Measurements from ENCODE around the gene P2RX5. TPM values are rescaled to one million over a fixed set of nuclear protein-coding genes. Genes with fewer than 3 reads are reported as not detected.

The P2RX5 gene
- total RNA-seq, 6 donors from 2014 or later: 0.46 to 15.7 (median 2.5) TPM; not detected in 1

GRCh38 chr17:3695129-3695722, 729 bp downstream of the P2RX5 start:
- 0 to 23% methylated on average over 1 to 15 of the region's 17 CpGs for WGBS, 2 donors
- Histone ChIP-seq H3K27me3 (peaks cover 0 to 20% (median 7%) of the 10 kb centered on the region in 4 donors), H3K27ac (peak overlapping the region in 1 of 4 donors; percentile 35), H3K9me3 (peaks cover 0 to 10% (median 5%) of the 10 kb centered on the region in 4 donors), H3K36me3 (no peaks in the 10 kb centered on the region), H3K4me3 (peak overlapping the region in 3 of 4 donors; percentile 42 to 59 (median 54)), H3K4me1 (peaks cover 15 to 22% (median 18%) of the 10 kb centered on the region in 4 donors)
- peak in 1 of 2 donors; percentile 16 for ATAC-seq (ENCODE audit: low FRiP score in 2 of 2)
- peak in 1 of 2 donors; percentile 63 for DNase-seq
- no peak for TF ChIP-seq EP300 (IDR thresholded peaks at IDR 0.05)
- TF ChIP-seq, protein P1, sequence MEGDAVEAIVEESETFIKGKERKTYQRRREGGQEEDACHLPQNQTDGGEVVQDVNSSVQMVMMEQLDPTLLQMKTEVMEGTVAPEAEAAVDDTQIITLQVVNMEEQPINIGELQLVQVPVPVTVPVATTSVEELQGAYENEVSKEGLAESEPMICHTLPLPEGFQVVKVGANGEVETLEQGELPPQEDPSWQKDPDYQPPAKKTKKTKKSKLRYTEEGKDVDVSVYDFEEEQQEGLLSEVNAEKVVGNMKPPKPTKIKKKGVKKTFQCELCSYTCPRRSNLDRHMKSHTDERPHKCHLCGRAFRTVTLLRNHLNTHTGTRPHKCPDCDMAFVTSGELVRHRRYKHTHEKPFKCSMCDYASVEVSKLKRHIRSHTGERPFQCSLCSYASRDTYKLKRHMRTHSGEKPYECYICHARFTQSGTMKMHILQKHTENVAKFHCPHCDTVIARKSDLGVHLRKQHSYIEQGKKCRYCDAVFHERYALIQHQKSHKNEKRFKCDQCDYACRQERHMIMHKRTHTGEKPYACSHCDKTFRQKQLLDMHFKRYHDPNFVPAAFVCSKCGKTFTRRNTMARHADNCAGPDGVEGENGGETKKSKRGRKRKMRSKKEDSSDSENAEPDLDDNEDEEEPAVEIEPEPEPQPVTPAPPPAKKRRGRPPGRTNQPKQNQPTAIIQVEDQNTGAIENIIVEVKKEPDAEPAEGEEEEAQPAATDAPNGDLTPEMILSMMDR (IDR thresholded peaks at IDR 0.05): no peak
- no peak for TF ChIP-seq POLR2A (IDR thresholded peaks at IDR 0.05)
- TF ChIP-seq POLR2AphosphoS5 (IDR thresholded peaks at IDR 0.05): no peak

DNA sequence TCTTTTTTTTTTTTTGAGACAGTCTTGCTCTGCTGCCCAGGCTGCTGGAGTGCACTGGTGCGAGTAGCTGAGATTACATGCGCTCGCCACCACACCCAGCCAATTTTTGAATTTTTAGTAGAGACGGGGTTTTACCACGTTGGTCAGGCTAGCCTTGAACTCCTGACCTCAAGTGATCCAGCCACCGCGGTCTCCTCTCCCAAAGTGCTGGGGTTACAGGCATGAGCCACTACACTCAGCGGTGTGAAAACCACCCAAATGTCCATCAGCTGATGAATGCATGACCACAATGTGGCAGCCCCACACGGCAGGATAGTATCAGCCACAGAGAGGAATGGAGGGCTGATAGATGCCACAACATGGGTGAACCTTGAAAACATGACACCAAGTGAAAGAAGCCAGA, 2.1 kb downstream of the P2RX5 start:
- ATAC-seq (ENCODE audit: low FRiP score in 2 of 2): no peak
- Histone ChIP-seq H3K27ac (no peak overlapping the region), H3K4me3 (no peak overlapping the region), H3K36me3 (no peaks in the 10 kb centered on the region), H3K27me3 (peaks cover 0 to 20% (median 7%) of the 10 kb centered on the region in 4 donors), H3K4me1 (peaks cover 15 to 22% (median 18%) of the 10 kb centered on the region in 4 donors), H3K9me3 (peaks cover 0 to 10% (median 5%) of the 10 kb centered on the region in 4 donors)
- WGBS, 2 donors: 72 to 75% methylated on average over 9 of the region's 9 CpGs
- TF ChIP-seq POLR2A (IDR thresholded peaks at IDR 0.05) (no peak), EP300 (IDR thresholded peaks at IDR 0.05) (no peak), POLR2AphosphoS5 (IDR thresholded peaks at IDR 0.05) (no peak)
- TF ChIP-seq, protein P1 (IDR thresholded peaks at IDR 0.05): no peak
- DNase-seq: no peak

- peaks cover 0 to 8% (median 2%) of the 10 kb centered on the region in 4 donors for H3K9me3 ChIP-seq
- no peak overlapping the region for H3K27ac ChIP-seq
- peaks cover 15 to 22% (median 18%) of the 10 kb centered on the region in 4 donors for H3K4me1 ChIP-seq
- WGBS, 2 donors: 47 to 60% methylated on average over 4 of the region's 4 CpGs
- TF ChIP-seq POLR2AphosphoS5 (IDR thresholded peaks at IDR 0.05) (no peak), POLR2A (IDR thresholded peaks at IDR 0.05) (no peak), EP300 (IDR thresholded peaks at IDR 0.05) (no peak)
- TF ChIP-seq, protein P1 (IDR thresholded peaks at IDR 0.05): no peak
- H3K36me3 ChIP-seq: no peaks in the 10 kb centered on the region
- ATAC-seq (ENCODE audit: low FRiP score in 2 of 2): no peak
- DNase-seq: no peak
- peaks cover 0 to 22% (median 7%) of the 10 kb centered on the region in 4 donors for H3K27me3 ChIP-seq
- H3K4me3 ChIP-seq: no peak overlapping the region
Measured at GRCh38 chr17:3693141-3693540, 2.8 kb downstream of the P2RX5 start.

DNA sequence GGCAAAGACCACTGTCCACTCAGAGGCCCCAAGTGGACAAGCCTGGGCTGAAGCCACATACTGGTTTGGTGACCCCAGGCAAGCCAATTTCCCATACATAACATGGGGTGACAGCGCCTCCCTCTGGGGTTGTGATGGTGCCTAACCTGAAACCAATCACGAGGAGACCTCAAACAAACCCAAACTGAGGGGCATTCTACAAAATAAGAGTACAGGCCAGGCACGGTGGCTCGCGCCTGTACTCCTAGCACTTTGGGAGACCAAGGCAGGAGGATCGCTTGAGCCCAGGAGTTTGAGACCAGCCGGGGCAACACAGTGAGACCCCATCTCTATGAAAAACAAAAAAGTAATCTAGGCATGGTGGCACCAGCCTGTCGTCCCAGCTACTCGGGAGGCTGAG, 3.6 kb downstream of the P2RX5 start:
- Histone ChIP-seq H3K9me3 (no peaks in the 10 kb centered on the region), H3K27me3 (peaks cover 0 to 24% (median 7%) of the 10 kb centered on the region in 4 donors), H3K4me1 (peaks cover 15 to 22% (median 18%) of the 10 kb centered on the region in 4 donors), H3K27ac (no peak overlapping the region), H3K4me3 (no peak overlapping the region), H3K36me3 (no peaks in the 10 kb centered on the region)
- 81 to 93% methylated on average over 9 of the region's 9 CpGs for whole genome bisulfite sequencing, 2 donors
- no peak for DNase-seq
- no peak for ATAC-seq (ENCODE audit: low FRiP score in 2 of 2)
- TF ChIP-seq POLR2AphosphoS5 (IDR thresholded peaks at IDR 0.05) (no peak), EP300 (IDR thresholded peaks at IDR 0.05) (no peak), POLR2A (IDR thresholded peaks at IDR 0.05) (no peak)
- TF ChIP-seq, protein P1 (IDR thresholded peaks at IDR 0.05): no peak

Data from upper lobe of left lung (tissue), 6 donors.